GM10266 (cell line): ENCODE data around the gene SPECC1.
"Not testable (repeated sequence)": the region's sequence is repeated elsewhere in the genome, so short reads cannot be mapped to it uniquely, and the experiment has no call there.

ENCODE experiments used
- DNase-seq: peaks from one replicate; pipeline ENCODE4 v3.0.0; 2012; ENCODE audit errors: extremely low spot score
- TF ChIP-seq, protein P1 (sequence below): IDR thresholded peaks from 2 replicates; pipeline ENCODE4 v1.5.1; 2012; ENCODE audit warnings: mild to moderate bottlenecking, low read depth; ENCODE audit not compliant: control insufficient read depth, insufficient read depth; ENCODE audit errors: missing control alignments

Gene SPECC1

GRCh38 chr17:20218272-20218671 lies 209.1 kb downstream of the SPECC1 start:
- TF ChIP-seq, protein P1, sequence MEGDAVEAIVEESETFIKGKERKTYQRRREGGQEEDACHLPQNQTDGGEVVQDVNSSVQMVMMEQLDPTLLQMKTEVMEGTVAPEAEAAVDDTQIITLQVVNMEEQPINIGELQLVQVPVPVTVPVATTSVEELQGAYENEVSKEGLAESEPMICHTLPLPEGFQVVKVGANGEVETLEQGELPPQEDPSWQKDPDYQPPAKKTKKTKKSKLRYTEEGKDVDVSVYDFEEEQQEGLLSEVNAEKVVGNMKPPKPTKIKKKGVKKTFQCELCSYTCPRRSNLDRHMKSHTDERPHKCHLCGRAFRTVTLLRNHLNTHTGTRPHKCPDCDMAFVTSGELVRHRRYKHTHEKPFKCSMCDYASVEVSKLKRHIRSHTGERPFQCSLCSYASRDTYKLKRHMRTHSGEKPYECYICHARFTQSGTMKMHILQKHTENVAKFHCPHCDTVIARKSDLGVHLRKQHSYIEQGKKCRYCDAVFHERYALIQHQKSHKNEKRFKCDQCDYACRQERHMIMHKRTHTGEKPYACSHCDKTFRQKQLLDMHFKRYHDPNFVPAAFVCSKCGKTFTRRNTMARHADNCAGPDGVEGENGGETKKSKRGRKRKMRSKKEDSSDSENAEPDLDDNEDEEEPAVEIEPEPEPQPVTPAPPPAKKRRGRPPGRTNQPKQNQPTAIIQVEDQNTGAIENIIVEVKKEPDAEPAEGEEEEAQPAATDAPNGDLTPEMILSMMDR, result no peak
- no peak for DNase-seq

GRCh38 chr17:20223808-20224328 lies 214.7 kb downstream of the SPECC1 start:
- TF ChIP-seq, protein P1, result no peak
- no peak for DNase-seq

DNA sequence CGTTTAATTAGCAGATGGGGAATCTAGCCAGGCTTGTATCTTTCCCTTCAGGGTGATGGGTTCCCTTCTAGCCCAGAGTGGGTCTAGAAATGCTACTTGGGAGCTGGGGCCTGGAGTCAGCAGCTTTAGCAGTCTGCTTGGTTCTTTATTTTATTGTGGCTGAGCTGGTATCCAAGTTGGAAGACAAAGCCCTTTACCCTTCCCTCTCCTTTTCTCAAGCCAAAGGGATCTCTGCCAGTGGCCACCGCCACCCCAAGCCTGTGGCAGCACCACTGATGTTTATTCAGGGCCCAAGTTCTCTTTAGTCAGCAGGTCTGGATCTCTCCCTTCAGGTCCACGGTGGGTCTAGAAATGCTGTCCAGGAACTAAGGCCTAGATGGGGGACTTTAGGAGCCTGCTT lies 215.2 kb downstream of the SPECC1 start:
- DNase-seq, result no peak
- TF ChIP-seq, protein P1, result no peak

DNA sequence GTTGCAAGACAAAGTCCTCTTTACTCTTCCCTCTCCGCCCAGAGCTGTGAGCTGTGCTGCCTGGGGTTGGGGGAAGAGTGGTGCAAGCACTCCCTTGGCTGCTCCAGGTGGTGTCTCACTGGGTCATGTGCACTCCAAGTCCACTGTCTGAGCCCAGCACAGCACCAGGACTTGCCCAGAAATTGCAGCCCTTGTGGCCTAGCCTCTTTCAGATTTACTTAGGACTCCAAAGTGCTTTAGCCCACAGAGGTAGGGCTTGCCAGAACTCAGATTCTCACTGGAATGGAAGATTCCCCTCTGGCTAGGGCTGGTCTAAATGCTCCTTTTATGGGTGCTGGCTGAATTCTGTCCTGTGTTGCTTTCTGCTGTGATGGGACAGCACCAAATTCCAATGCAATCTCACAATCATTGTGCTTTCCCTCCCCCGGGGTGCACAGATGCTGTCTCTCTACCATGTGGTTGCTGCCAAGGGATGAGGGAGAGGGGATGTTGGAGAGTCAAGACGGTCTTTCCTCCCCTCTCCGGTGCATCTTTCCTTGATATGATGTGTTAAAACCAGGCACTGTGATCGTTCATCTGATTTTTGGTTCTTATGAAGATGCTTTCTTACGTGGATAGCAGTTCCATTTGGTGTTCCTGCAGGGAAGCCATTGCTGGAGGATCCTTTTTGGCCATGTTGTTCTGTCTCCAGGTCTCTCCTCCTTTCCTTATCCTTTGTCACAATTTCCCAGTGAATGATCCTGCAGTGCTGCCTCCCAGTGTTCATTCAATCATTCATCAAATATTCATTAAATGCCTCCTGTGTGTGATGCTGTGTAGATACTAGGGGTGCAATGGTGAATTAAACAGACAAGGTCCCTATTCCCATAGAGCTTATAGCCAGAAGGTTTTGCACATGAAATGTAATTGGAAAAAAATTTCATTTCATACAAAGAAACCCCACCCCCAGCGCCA lies 216.3 kb downstream of the SPECC1 start:
- no peak for DNase-seq
- TF ChIP-seq, protein P1, result no peak

- peak; percentile 55 for DNase-seq
- TF ChIP-seq, protein P1, result peak; percentile 86
These were observed 217.8 kb downstream of the SPECC1 start for GRCh38 chr17:20226814-20227482.

GRCh38 chr17:20227720-20228370 lies 218.7 kb downstream of the SPECC1 start:
- not testable (repeated sequence) for DNase-seq

DNA sequence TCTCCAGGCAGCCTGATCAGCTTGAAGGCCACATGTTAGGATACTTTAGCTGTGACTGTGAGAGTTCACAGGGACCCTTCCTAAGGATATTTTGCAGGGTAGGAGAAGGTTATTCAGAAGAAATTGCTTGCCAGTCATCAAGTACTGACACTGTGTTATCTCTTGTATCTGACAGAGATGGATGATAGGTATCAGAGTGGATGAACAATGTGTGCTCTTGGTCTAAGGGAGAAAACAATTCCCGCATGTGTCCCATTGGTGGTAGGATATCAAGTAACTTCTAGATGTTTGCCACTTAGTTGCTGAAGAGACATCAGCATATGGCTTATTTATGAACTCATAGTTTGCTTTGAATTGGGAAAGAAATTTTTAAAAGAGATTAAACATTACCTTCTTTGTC lies 219.3 kb downstream of the SPECC1 start:
- TF ChIP-seq, protein P1, result no peak
- no peak for DNase-seq
